Hypothalamus (tissue), 51 donors: ENCODE measurements around the gene NUP205.
A peak's percentile ranks its signal among the peaks of the same experiment; 100 is the strongest.

Experiments used
- DNase-seq, 51 donors: peaks; one replicate each; lab custom pipeline; 2025; lab: John Stamatoyannopoulos, UW

NUP205 gene

GRCh38 chr7:135557455-135558336 lies at the start of gene NUP205:
Gene NUP205, plus strand, starts transcription at chr7:135557917. Its CDS starts 28 bp downstream, at chr7:135557945.
- DNase-seq = peak in 50 of 51 donors; percentile 15 to 90 (median 56)

GRCh38 chr7:135508883-135509588 lies 48.7 kb upstream of the NUP205 start:
- peak in 24 of 51 donors; percentile 14 to 67 (median 36) for DNase-seq

GRCh38 chr7:135509589-135509838 lies 48.2 kb upstream of the NUP205 start:
- DNase-seq = peak in 1 of 51 donors; percentile 37

- peak; percentile 53 to 98 (median 94) for DNase-seq
These were observed 47.7 kb upstream of the NUP205 start, which contains the start of gene CNOT4 for GRCh38 chr7:135509839-135510591. Gene CNOT4, minus strand, starts transcription at chr7:135510102. Its CDS starts 71,771 bp downstream, at chr7:135438331.

- DNase-seq = peak in 7 of 51 donors; percentile 2 to 34 (median 24)
These were observed 47.0 kb upstream of the NUP205 start for GRCh38 chr7:135510592-135511183.

GRCh38 chr7:135512135-135512887 lies 45.4 kb upstream of the NUP205 start:
- DNase-seq = peak in 3 of 51 donors; percentile 2 to 32 (median 25)

GRCh38 chr7:135514856-135515255 lies 42.9 kb upstream of the NUP205 start:
- no peak for DNase-seq

- DNase-seq = no peak
These were observed 40.7 kb upstream of the NUP205 start for GRCh38 chr7:135517060-135517459.

GRCh38 chr7:135518748-135519147 lies 39.0 kb upstream of the NUP205 start:
- no peak for DNase-seq

GRCh38 chr7:135519233-135519688 lies 38.5 kb upstream of the NUP205 start:
- DNase-seq = no peak

GRCh38 chr7:135519871-135520270 lies 37.8 kb upstream of the NUP205 start:
- no peak for DNase-seq

- DNase-seq = no peak
These were observed 35.2 kb upstream of the NUP205 start for GRCh38 chr7:135522509-135522908.

- no peak for DNase-seq
These were observed 34.6 kb upstream of the NUP205 start for GRCh38 chr7:135523146-135523545.

GRCh38 chr7:135525426-135525825 lies 32.3 kb upstream of the NUP205 start:
- no peak for DNase-seq

- DNase-seq = no peak
These were observed 30.7 kb upstream of the NUP205 start for GRCh38 chr7:135527025-135527424.

- no peak for DNase-seq
These were observed 21.6 kb upstream of the NUP205 start for GRCh38 chr7:135536150-135536549.

GRCh38 chr7:135537453-135537852 lies 20.3 kb upstream of the NUP205 start:
- DNase-seq = no peak

GRCh38 chr7:135537905-135538304 lies 19.8 kb upstream of the NUP205 start:
- DNase-seq = no peak

- no peak for DNase-seq
These were observed 19.3 kb upstream of the NUP205 start for GRCh38 chr7:135538376-135538775.

GRCh38 chr7:135539629-135540028 lies 18.1 kb upstream of the NUP205 start:
- DNase-seq = no peak
